CMK (cell line): ENCODE measurements around the gene SH3BP1.
"Not testable (repeated sequence)": the region's sequence is repeated elsewhere in the genome, so short reads cannot be mapped to it uniquely, and the experiment has no call there.

ENCODE experiments used
- DNase-seq: peaks from one replicate; pipeline ENCODE4 v3.0.0-alpha.2; 2010; ENCODE audit warnings: low read depth

The SH3BP1 gene

DNA sequence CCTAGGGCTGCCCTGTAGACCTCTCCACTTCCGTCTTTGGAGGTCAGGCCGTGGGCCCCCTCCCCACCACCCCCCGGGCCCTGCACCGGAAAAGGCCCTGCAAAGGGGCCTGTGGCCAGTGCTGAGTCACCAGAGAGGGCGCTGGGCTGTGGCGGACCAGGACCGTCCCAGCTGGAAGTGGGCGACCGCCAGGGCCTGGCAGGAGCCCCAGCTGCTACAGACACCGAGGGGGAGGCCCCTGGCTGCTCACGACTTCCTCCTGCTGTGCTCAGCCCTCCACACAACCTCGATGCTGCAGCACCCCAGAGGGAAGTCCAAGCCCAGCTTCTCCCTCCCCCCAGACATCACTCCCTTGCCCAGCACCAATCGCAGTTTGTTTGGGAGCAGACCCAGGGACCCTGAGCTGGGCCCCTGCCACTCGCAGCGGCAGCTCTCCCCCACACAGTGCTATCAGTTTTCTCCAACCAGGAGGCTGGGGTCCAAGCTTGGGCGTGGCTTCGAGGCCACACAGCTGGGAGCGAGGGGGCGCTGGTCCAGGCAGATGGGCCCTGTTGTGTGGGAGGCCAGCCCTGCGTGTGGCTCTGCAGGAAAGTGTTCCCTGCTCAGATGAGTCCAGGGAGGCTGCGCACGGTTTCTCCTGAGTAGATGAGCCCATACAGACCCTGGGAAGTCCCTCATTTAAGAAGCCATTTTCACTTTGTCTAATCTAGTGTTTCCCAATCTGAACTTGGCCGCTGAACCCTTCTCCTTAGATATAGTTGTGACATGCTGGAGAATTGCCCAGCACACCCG, 5.6 kb upstream of the SH3BP1 start:
- DNase-seq = peak; percentile 98

DNA sequence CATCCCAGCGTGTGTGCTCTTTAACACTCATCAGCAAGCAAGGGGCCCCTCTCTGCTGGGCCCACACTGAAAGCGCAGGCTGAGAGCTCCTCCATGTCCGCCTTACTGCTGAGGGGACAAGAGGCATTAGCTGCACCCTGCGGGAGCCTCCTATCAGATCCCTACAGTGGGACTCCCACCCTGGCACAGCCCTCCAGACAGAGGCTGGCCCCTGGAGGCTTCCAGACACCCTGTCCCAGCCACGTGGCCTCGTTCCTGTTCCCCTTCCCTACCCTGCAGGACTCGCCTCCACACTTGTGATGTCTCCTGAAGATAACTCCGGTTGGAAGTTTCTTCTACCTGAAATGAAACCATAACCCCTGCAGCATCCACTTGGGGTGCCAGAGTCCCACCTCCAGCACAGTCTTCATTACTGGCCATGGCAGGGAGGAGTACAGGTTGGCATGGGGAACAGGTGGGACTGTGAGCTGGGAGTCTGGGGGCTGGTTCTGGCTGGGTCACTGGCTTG, 5.0 kb upstream of the SH3BP1 start:
- DNase-seq = no peak

DNA sequence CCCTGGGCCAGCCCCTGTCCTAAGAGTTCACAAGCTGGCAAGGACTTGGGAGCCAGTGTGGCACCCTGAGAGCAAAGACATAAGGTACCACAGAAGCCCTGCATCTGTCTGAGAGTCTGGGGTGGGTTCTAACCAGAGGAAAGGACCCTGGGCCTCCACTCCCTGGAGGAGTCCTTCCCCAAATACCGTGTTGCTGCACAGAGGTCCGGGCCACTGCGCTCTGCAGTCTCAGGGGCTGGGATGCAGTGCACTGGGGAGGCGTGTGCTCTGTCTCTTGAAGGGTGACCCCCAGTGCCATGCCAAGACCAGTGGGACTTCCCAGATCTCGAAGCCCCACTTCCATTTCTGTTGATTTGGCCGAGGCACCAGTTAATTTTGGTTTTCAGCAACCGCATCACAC, 4.3 kb upstream of the SH3BP1 start:
- no peak for DNase-seq

DNA sequence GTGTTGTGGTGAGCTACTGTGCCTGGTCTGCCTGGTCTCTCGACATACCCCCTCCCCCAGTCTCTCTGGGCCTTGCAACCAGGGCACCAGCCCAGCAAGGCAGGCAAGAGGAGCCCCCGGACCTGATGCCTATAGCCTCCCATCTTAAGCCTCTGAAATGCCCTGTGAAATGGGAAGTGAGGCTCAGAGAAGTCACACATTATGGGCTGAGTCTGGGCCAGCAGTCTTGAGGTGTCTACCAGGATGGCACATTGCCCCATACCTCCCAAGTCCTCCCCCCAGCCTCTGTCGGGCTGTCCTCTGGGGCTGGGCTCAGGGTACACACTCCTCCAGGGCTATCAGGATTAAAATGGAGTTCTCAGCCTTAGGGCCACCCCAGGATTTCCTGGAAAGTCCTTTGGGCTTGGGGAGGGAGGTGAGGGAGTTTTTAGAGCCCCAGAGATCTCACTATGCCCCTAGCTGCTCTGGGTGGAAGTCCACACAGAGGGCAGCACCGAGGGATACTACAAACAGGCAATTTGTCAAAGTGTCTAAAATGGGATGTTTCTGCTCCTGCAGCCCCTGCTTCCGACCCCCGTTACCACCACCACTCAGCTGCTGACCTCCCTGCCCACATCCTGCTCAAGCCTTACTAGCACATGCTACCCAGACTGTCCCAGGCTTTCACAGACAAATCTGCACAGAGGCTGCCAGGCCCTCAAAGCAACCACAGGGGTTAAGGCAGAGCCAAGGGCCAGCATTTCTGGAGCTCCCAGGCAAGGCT, 3.1 kb upstream of the SH3BP1 start:
- peak; percentile 96 for DNase-seq

DNA sequence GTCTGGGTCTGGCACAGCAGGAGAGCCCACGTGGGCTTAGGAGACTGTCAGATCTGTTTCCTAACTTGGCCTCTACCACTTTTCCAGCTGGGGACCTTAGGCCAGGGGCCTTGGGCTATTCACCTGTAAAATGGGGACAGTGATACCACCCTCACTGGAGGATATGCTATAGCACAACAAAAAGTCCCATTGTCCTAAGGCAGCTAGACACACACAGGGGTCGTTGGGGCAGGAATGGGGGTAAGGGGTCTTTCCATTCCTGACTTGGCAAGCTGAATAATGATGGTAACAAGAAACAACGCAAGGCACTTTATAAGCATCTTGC, 2.6 kb upstream of the SH3BP1 start:
- DNase-seq = no peak

DNA sequence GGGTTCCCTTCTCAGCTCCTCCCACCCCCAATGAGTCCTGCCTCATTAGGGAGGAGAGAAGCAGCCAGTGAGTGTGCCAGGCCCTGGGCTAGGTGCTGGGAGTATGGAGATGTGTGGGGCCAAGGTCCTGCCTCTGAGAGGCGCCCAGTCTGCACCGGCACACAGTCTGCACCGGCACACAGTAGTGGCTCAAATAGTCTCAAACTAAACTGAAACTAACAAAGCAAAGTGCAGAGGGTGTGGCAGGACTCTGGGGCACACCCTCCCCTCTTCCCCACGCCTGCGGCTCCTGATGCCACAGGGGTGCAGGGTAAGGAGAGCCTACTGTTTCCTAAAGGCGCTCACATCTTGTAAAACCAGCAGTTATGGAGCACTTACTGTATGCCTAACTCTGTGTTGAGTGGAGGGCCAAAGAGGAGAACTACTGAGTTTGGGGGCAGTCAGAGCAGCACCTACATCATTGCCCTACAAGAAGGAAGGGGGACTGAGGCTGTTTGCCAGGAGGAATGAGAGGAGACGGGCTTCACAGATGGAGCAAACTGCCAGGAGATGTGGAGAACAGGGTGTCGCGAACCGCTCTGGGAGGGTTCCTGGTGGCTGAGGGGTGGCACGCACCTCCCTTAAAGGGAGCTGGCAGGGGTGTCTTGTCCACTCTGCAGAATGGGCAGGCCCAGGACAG, 939 bp upstream of the SH3BP1 start:
- no peak for DNase-seq

DNA sequence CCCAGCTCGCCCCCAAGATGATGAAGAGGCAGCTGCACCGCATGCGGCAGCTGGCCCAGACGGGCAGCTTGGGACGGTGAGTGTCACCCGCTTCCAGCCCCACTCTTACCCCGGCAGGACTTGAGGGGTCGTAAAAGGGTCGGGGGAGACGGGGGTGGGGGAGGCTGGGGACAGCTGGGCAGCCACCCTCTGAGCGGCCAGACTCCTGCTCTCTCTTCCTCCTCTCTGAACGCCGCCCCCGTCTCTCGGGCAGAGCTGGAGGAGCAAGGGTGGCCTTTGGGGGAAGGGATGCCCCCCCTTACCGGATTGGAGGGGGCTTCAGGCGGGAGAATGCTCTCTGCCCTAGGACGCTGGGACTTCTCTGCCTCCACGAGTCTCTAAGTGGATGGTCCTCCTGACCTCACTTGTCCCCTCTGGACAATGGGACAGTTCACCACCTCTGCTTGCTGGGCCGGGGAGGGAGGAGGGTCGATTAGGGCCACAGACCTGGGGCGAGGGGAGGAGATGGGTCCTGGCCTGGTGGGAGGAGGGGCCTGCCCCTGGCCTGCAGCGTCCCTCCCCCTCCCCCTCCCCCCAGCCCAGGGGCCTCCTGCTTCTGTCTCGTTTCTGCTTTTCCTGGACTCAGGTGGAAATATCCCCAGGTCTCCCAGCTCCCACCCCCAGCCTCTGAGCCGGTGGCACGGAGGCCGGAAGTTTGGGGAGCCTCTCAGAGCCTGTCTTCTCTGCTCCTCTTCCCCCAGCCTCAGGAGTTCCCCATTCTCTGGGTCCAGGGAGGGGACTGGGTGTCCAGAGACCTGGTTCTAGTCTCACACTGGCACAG, 512 bp downstream of the SH3BP1 start:
- no peak for DNase-seq

DNA sequence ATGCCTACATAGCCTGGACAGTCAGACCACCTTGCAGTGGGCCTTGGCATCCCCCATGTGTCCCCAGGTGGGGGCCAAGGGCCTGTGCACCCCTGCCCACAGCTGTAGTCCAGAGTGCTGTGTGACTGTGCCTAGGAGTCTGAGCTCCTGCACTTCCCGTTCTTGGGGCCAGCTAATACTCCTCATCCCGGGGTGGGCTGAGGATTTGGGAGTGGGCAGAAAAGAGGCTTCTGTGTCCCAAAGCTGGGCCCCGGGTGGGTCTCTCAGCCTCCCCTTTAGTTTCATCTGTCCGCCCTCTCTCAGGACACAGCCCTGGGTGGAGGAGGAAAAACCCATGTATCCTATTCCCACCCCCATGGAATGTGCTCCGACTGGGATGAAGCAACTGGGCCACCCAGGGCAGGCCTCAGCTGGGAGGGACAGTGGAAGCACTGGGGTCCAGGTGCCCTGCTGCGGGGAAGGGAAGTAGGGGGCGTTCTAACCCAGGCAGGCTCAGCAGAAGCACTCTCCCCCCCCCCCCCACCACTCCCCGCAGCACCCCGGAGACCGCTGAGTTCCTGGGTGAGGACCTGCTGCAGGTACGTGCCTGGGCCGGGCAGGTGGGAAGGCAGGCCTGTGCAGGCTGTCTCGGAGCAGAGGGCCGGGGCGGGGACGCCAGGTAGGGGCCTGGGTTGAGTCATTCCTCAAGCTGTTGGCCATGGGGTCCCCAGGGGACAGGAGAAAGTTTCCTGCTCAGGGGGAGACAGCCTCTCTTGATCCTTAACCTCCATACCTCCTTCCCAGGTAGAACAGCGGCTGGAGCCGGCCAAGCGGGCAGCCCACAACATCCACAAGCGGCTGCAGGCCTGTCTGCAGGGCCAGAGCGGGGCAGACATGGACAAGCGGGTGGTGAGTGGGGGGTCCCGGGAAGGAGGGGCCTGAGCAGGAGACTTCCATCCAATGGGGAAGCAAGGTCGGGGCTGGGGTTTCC, 1.4 kb downstream of the SH3BP1 start:
- no peak for DNase-seq

DNA sequence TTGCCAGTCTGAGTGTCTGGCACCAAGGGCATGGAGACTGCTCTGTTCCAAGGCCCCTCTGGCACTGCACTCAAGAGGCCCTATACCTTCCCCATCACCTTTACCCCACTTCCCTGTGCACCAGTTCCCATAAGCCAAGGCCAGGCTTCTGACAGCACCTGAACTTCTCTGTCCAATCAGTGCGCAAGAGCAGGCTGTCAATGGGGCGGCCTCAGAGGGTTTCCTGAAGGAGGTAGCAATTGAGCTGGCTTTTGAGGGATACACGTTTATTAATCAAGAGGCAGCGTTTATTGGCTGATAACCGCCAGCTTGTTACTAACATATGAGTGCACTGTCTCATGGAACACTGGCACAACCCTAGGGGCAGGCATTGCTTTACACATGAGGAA, 2.1 kb downstream of the SH3BP1 start:
- no peak for DNase-seq

DNA sequence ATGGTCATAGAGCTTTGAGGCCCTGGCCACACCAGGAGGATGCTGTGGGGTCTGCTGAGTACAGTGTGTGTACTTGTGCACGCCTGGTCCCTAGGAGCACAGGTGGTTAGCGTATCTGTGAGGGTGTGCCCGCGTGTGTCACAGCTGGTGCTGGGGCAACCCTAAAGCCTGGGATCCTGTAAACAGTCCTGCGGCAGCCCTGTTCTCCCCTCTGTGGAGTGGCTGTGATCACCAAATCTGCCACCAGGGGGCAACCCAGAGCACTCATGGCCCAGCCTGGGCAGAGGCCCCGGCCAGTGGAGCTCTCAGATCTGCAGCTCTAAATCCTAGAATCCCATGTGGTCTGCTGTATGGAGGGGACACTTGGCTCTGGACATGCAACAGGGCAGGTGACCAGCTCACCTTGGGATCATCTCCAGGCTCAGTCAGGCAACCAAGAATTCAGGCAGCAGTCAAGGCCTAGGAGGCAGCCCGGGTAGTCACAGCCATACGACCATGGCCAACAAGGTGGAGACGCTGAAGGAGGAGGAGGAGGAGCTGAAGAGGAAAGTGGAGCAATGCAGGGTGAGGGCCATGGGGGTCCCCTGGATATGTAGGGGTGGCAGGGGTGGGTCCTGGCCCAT, 3.9 kb downstream of the SH3BP1 start:
- no peak for DNase-seq

DNA sequence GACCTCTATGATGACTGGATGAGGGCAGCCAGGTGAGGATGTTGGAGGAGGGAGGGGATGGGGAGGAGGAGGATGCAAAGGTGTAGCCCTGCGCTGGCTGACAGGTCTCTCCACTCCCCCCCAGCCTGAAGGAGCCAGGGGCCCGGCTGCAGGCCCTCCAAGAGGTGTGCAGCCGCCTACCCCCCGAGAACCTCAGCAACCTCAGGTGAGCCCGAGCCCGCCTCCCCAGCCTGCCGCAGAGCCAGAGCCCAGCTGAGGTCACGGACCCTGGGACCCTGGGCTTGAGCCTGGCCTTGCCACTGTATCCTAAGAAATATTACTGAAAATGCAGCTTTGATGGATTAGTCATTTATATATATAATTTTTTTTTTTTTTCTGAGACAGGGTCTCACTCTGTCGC, 7.8 kb downstream of the SH3BP1 start:
- no peak for DNase-seq

DNA sequence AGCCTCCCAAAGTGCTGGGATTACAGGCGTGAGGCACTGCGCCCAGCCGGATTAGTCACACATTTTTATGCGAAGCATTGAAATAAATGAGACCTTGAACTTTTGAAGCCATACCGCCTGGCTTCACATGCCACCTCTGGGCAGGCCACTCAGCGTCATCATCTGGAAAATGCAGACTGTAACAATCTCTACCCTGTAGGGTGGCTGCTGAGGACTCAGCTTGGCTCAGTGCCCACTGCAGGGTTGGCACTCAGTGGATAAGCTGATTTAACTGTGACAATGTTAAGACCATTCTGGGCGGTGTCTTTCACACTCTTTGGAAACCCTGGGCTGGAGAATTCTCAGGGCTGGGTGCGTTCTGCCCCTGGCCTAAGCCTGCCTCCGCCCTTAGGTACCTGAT, 8.5 kb downstream of the SH3BP1 start:
- no peak for DNase-seq

DNA sequence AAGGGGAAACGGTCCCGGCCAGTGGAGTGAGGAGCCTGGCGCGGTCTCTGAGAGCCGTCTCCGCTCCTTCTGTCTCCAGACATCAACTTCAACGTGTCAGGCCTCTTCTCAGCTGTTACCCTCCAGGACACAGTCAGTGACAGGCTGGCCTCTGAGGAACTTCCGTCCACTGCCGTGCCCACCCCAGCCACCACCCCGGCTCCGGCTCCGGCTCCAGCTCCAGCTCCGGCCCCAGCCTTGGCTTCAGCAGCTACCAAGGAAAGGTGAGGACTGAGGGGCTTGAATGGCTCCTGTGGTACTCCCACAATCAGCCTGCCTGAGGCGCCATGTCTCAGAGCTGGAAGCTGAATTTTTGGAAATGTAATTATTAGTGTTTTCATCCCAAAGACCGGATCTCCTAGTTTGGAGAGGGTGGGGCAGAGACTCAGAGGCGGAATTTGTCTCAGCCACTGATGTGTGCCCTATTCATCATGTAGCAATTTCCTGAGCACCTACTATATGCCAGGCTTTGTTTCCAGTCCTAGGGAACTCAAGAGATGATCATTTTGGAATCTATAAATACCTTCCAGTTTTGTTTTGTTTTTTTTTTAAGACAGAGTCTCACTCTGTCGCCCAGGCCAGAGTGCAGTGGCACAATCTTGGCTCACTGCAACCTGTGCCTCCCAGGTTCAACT, 11.1 kb downstream of the SH3BP1 start:
- DNase-seq = no peak

DNA sequence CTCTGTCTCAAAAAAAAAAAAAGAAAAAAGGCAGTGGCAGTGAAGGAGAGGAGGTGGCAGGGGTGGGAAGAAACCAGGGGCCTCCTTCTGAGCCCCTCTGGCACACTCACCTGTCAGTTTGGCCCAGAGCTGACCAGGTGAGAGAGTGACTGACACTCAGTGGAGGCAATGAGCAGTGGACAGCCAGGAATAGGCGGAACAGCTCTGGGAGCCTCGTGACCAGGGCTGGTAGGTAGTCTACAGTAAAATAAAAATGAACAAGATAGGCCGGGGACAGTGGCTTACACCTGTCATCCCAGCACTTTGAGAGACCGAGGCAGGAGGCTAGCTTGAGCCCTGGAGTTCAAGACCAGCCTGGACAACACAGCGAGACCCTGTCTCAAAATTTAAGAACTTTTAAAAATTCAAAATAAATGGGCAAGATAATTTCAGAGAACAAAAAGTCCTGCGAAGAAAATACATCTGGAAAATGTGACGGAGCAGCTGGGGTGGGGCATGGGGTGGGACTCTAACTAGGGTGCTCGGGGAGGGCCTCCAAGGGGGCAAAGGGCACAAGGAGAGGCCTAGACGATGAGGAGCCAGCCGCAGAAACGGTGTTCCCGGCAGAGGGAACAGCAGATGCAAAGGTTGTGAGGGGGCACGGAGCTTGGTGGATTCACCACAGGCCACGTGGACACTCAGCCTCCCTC, 15.2 kb downstream of the SH3BP1 start:
- no peak for DNase-seq

DNA sequence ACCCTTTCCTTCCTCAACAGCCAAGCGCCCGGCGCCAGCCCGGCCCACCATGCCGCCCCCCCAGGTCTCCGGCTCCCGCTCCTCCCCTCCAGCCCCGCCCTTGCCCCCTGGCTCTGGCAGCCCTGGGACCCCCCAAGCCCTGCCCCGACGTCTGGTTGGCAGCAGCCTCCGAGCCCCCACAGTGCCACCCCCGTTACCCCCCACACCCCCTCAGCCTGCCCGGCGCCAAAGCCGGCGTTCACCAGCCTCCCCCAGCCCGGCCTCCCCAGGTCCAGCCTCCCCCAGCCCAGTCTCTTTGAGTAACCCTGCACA, 15.7 kb downstream of the SH3BP1 start:
- DNase-seq = no peak

DNA sequence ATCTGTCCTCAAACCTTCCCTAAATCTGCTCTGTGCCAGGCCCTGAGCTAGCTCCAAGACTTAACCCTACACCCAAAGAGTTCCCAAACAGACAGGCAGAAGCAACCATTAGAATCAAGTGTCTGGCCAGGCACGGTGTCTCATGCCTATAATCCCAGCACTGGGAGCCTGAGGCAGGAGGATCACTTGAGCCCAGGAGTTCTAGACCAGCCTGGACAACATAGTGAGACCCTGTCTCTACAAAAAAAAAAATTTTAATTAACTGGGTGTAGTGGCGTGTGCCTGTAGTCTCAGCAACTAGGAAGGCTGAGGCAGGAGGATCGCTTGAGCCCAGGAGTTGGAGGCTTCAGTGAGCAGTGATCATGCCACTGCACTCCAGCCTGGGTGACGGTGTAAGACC, 17.1 kb downstream of the SH3BP1 start:
- not testable (repeated sequence) for DNase-seq

DNA sequence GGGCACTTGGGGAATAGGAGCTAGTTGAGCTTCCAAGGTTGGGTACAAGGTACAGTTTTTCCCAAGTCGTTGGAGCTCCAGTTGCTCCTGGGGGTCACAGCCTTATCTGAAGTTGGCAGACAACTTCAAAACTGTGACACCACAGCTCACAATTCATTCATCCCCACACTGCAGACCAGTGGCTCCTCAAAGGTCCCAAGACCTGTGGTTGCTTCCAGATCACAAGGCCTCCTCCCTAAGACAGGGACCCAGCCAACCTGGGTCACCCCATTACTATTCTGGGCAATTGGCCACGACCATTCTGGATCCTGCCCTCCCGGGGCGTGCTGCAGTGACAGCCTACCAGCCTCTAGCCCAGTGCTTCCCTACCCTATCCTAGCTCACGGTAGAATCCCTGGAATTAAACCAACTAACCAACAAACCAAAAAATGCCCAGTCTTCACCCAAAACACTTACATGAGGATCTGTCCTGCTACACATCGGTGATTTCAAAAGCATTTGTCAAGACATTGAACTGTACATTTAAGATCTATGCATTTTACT, 18.2 kb downstream of the SH3BP1 start:
- no peak for DNase-seq

DNA sequence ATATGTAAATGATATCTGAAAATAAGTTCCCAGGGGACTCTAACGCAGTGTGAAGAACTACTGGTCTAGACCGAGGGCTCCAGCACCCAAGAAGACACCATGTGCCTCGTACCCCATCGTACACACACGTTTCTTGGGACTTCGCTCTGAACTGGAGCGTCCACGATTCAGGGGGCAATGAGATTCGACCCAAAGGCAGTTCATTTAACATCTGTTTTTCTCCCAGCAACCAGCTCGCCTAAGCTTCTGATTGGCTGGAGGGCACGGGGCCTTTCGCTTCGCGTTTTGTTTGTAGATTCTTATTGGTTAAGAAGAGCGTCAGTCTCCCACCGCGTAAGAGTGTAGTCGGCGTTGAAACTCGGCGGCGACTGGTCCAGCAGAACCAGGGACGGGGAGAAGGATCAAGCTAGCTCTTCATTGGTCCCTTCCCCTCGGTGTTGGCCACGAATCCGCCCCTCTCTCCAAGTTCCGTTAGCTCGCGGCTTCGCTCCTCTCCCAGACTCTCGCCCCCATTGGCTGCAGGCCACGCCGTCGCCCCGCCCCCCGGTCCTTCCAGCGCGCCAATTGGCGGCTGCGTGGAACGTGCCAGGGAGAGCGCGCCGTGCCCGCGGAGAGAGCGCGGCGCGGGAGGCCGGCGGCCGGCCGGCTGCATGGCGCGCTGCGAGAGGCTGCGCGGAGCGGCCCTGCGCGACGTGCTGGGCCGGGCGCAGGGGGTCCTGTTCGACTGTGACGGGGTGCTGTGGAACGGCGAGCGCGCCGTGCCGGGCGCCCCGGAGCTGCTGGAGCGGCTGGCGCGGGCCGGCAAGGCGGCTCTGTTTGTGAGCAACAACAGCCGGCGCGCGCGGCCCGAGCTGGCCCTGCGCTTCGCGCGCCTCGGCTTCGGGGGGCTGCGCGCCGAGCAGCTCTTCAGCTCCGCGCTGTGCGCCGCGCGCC, 18.9 kb downstream of the SH3BP1 start, which contains the start of gene PDXP:
Gene PDXP (plus strand): TSS at position 591 of the 933 bp plus-strand sequence. CDS start 60 bp downstream, at position 651.
- peak; percentile 100 for DNase-seq
